ENCODE results near the gene CTIF. TPM values are rescaled to one million over a fixed set of nuclear protein-coding genes. Genes with fewer than 3 reads are reported as not detected.

The CTIF gene
- polyA plus RNA-seq, 1 experiment: 40.2 TPM

- DNase-seq (ENCODE audit: low read depth, low spot score): no peak
- Histone ChIP-seq H3K27ac (ENCODE audit: low read depth, low read length) (no peak overlapping the region), H3K9me3 (ENCODE audit: control insufficient read depth, insufficient read depth, low read length) (no peaks in the 10 kb centered on the region), H3K27me3 (ENCODE audit: control insufficient read depth, insufficient read depth, low read length) (no peaks in the 10 kb centered on the region), H3K4me3 (ENCODE audit: low read depth, low read length) (no peak overlapping the region)
- ChIA-PET POLR2A (interaction anchor here (0.6 kb wide), 1 partner anchor 168 kb away, joined by 3 read pairs; no protein-coding TSS in a partner anchor), CTCF (interaction anchor here (0.6 to 1.3 kb wide), 2 partner anchors 14 to 724 kb away, joined by 4 to 6 read pairs; no protein-coding TSS in a partner anchor)
- TF ChIP-seq, protein P1, sequence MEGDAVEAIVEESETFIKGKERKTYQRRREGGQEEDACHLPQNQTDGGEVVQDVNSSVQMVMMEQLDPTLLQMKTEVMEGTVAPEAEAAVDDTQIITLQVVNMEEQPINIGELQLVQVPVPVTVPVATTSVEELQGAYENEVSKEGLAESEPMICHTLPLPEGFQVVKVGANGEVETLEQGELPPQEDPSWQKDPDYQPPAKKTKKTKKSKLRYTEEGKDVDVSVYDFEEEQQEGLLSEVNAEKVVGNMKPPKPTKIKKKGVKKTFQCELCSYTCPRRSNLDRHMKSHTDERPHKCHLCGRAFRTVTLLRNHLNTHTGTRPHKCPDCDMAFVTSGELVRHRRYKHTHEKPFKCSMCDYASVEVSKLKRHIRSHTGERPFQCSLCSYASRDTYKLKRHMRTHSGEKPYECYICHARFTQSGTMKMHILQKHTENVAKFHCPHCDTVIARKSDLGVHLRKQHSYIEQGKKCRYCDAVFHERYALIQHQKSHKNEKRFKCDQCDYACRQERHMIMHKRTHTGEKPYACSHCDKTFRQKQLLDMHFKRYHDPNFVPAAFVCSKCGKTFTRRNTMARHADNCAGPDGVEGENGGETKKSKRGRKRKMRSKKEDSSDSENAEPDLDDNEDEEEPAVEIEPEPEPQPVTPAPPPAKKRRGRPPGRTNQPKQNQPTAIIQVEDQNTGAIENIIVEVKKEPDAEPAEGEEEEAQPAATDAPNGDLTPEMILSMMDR (IDR thresholded peaks at IDR 0.05; ENCODE audit: low read depth, low read length): no peak
Measured at GRCh38 chr18:48690494-48690893, 151.7 kb downstream of the CTIF start.

GRCh38 chr18:48693006-48693405 is 154.2 kb downstream of the CTIF start:
- CTCF ChIA-PET: interaction anchor here (2.7 kb wide), 1 partner anchor 17 kb away, joined by 8 read pairs; no protein-coding TSS in a partner anchor

DNA sequence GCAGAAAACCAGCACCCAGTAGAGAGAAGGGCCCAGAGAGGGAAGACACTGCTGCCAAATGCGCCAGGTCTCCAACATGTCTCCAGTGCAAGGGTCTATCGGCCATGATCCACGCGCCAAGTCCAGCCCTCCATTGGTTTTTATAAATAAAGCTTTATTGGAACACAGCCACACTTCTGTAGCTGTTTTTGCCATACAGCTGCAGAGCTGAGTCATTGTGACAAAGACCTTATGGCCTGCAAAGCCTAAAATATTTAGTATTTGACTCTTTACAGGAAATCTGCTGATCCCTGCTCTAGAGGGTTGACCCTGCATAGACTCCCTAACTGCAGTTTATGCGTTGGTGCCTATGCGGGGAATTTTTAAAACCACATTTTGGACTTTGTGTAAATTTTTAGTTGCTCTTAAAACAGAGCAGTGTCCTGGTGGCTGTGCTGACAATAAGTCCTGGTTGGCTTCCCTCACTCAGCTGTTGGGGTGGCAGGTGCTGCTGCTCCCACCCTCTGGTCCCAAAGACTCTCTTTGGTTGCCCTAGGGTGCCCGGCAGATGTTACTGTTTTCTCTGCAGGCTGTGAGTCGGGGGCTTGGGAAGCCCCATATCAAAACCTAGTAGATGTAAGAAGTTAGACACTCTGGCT is 154.9 kb downstream of the CTIF start:
- Histone ChIP-seq H3K27me3 (ENCODE audit: control insufficient read depth, insufficient read depth, low read length) (no peaks in the 10 kb centered on the region), H3K9me3 (ENCODE audit: control insufficient read depth, insufficient read depth, low read length) (no peaks in the 10 kb centered on the region), H3K4me3 (ENCODE audit: low read depth, low read length) (no peak overlapping the region), H3K27ac (ENCODE audit: low read depth, low read length) (peak overlapping the region; percentile 65)
- no peak for DNase-seq (ENCODE audit: low read depth, low spot score)
- ChIA-PET CTCF (interaction anchor here (2.7 kb wide), 1 partner anchor 17 kb away, joined by 8 read pairs; no protein-coding TSS in a partner anchor), POLR2A (no interaction called here)
- TF ChIP-seq, protein P1 (IDR thresholded peaks at IDR 0.05; ENCODE audit: low read depth, low read length): no peak

More at GRCh38 chr18:48693006-48693405, 154.2 kb downstream of the CTIF start:
- TF ChIP-seq, protein P1 (IDR thresholded peaks at IDR 0.05; ENCODE audit: low read depth, low read length): no peak
- H3K27ac ChIP-seq (ENCODE audit: low read depth, low read length): peak overlapping the region; percentile 47
- POLR2A ChIA-PET: no interaction called here
- no peaks in the 10 kb centered on the region for H3K27me3 ChIP-seq (ENCODE audit: control insufficient read depth, insufficient read depth, low read length)
- DNase-seq (ENCODE audit: low read depth, low spot score): no peak
- H3K4me3 ChIP-seq (ENCODE audit: low read depth, low read length): no peak overlapping the region
- no peaks in the 10 kb centered on the region for H3K9me3 ChIP-seq (ENCODE audit: control insufficient read depth, insufficient read depth, low read length)

DNA sequence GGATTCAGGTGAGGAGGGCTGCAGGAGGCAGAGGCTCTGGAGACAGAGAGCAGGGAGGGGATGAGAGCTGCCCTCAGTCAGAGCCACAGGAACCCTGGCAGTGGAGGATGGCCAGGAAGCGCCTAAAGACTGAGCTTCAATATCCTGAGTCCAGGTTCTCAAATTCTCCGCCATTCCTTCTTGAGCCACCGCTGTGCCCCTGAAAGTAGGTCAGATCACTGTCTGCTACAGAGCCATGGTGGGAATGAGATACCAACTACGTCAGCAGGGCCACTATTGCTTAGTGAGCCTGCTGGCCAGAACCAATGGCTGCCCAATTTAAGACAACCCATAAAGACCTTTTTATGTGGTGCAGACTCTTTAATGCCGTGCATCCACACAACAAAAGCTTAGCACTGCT is 155.5 kb downstream of the CTIF start:
- Histone ChIP-seq H3K27ac (ENCODE audit: low read depth, low read length) (peak overlapping the region; percentile 65), H3K27me3 (ENCODE audit: control insufficient read depth, insufficient read depth, low read length) (no peaks in the 10 kb centered on the region), H3K9me3 (ENCODE audit: control insufficient read depth, insufficient read depth, low read length) (no peaks in the 10 kb centered on the region), H3K4me3 (ENCODE audit: low read depth, low read length) (no peak overlapping the region)
- TF ChIP-seq, protein P1 (IDR thresholded peaks at IDR 0.05; ENCODE audit: low read depth, low read length): no peak
- ChIA-PET POLR2A (no interaction called here), CTCF (interaction anchor here (2.7 kb wide), 1 partner anchor 18 kb away, joined by 8 read pairs; no protein-coding TSS in a partner anchor)
- DNase-seq (ENCODE audit: low read depth, low spot score): no peak

DNA sequence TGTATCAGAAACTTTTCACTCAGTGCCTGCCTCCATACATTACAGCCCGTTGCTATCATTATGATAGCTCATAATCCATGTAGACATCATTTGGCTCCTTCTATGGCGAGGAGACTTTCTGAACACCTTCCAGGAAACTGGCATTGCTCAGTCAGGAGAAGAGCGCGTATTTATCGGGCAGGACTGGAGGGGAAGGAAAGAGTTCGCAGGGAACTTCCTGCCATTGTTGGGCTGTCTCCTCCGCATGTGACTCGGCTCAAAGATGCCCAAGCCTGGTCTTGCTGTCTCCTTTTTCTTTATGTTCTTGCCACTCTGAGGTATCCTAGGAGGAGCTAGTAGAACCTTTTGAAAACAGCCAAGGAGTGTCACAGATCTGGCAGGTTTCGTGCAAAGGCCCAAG is 156.8 kb downstream of the CTIF start:
- H3K27me3 ChIP-seq (ENCODE audit: control insufficient read depth, insufficient read depth, low read length): no peaks in the 10 kb centered on the region
- TF ChIP-seq, protein P1 (IDR thresholded peaks at IDR 0.05; ENCODE audit: low read depth, low read length): no peak
- no peaks in the 10 kb centered on the region for H3K9me3 ChIP-seq (ENCODE audit: control insufficient read depth, insufficient read depth, low read length)
- H3K4me3 ChIP-seq (ENCODE audit: low read depth, low read length): no peak overlapping the region
- no peak for DNase-seq (ENCODE audit: low read depth, low spot score)
- ChIA-PET CTCF (interaction anchor here (0.9 kb wide), 1 partner anchor 19 kb away, joined by 5 read pairs; no protein-coding TSS in a partner anchor), POLR2A (no interaction called here)
- no peak overlapping the region for H3K27ac ChIP-seq (ENCODE audit: low read depth, low read length)

Measured in AG04450 (cell line).